ENCODE measurements around the gene OR51G2.
A peak's percentile ranks its signal among the peaks of the same experiment; 100 is the strongest.

OR51G2 gene

DNA sequence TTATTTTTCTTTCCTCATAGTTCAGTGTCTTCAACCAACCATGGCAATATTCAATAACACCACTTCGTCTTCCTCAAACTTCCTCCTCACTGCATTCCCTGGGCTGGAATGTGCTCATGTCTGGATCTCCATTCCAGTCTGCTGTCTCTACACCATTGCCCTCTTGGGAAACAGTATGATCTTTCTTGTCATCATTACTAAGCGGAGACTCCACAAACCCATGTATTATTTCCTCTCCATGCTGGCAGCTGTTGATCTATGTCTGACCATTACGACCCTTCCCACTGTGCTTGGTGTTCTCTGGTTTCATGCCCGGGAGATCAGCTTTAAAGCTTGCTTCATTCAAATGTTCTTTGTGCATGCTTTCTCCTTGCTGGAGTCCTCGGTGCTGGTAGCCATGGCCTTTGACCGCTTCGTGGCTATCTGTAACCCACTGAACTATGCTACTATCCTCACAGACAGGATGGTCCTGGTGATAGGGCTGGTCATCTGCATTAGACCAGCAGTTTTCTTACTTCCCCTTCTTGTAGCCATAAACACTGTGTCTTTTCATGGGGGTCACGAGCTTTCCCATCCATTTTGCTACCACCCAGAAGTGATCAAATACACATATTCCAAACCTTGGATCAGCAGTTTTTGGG, 37.2 kb downstream of the OR51G2 start, which contains the start of gene OR51T1:
Gene OR51T1, plus strand, starts transcription at position 41 of the 641 bp plus-strand sequence. Its CDS starts 0 bp downstream, at position 41.
- peak; percentile 71 for DNase-seq (ENCODE audit: low read depth, low spot score)
- in situ Hi-C loops (cut with HindIII; ENCODE audit: low sequenced_read_pairs), result no loop called here
- TF ChIP-seq, protein P1, sequence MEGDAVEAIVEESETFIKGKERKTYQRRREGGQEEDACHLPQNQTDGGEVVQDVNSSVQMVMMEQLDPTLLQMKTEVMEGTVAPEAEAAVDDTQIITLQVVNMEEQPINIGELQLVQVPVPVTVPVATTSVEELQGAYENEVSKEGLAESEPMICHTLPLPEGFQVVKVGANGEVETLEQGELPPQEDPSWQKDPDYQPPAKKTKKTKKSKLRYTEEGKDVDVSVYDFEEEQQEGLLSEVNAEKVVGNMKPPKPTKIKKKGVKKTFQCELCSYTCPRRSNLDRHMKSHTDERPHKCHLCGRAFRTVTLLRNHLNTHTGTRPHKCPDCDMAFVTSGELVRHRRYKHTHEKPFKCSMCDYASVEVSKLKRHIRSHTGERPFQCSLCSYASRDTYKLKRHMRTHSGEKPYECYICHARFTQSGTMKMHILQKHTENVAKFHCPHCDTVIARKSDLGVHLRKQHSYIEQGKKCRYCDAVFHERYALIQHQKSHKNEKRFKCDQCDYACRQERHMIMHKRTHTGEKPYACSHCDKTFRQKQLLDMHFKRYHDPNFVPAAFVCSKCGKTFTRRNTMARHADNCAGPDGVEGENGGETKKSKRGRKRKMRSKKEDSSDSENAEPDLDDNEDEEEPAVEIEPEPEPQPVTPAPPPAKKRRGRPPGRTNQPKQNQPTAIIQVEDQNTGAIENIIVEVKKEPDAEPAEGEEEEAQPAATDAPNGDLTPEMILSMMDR (IDR thresholded peaks at IDR 0.05; ENCODE audit: low read depth, low read length), result no peak
- no peak within 1 kb of the TSS for H3K4me3 ChIP-seq (ENCODE audit: low read depth, low read length)

DNA sequence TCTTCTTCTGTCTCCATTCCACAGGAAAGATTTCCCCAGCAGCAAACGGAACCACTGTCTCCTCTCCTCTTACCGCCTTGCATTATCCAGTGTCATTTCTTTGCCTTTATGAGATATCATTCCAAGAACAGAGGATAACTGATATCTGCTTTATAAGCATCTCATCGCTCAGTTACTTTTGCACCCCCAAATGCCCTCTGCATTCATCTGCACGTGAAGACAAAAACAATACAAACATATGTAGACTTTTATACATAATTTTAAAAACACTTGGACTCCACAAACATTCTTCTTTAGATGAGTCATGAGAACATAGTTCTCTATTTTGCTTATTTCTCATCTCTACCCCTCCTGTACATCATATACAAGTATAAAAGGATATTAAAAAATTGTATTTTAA, 38.0 kb downstream of the OR51G2 start:
- in situ Hi-C loops (cut with HindIII; ENCODE audit: low sequenced_read_pairs), result no loop called here
- no peak overlapping the region for H3K4me3 ChIP-seq (ENCODE audit: low read depth, low read length)
- DNase-seq (ENCODE audit: low read depth, low spot score), result no peak
- TF ChIP-seq, protein P1 (IDR thresholded peaks at IDR 0.05; ENCODE audit: low read depth, low read length), result no peak

DNA sequence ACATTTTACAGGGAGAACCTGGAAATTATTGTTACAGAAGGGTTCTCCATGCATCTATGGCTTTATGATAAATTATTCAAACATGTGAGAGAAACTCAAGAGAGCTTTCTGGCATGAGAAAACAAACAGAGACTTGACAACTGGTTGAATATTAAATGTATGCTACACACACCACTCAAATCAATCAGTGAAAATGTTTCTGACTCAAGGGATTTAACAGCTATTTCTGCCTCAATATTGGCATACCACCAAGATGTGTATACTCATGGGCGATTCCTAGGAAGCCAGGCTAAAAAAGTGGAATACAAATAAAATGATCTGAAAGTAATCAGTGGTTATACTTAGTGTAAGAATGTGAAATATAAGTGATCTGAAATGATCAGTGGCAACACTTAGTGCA, 53.3 kb downstream of the OR51G2 start:
- no peak overlapping the region for H3K4me3 ChIP-seq (ENCODE audit: low read depth, low read length)
- no peak for DNase-seq (ENCODE audit: low read depth, low spot score)
- in situ Hi-C loops (cut with HindIII; ENCODE audit: low sequenced_read_pairs), result no loop called here
- TF ChIP-seq, protein P1 (IDR thresholded peaks at IDR 0.05; ENCODE audit: low read depth, low read length), result no peak

DNA sequence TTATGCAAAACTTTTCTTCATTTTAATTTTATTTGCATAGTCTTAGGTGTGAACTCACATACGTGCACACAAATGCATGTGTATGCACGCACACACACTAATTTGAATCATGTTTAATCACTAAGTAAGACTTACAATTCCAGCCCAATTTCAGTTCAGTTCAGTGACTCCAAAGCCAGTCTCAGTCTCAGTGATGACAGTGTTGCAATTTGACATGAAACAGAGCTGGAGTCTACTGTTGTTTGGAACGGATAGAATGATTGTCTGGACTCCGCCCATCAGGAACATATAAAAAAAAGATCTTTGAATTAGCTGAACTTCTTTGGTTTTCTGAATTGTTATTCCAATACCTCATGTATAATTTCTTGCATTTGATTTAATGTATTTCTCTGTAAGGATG, 55.3 kb downstream of the OR51G2 start:
- in situ Hi-C loops (cut with HindIII; ENCODE audit: low sequenced_read_pairs), result no loop called here
- DNase-seq (ENCODE audit: low read depth, low spot score), result no peak
- no peak overlapping the region for H3K4me3 ChIP-seq (ENCODE audit: low read depth, low read length)
- TF ChIP-seq, protein P1 (IDR thresholded peaks at IDR 0.05; ENCODE audit: low read depth, low read length), result no peak

All from astrocyte of the spinal cord (primary cell).